Lower leg skin (tissue), 4 donors: Measurements from ENCODE around the gene NECAP2. TPM values are rescaled to one million over a fixed set of nuclear protein-coding genes. Genes with fewer than 3 reads are reported as not detected.

Source experiments
- DNase-seq, 2 donors: peaks; one replicate each; pipeline ENCODE4 v3.0.0-alpha.2; 2019; ENCODE audit warnings: low spot score in 2 of 2
- H3K4me3 ChIP-seq: fragments of 200-600 bp; sonication (generic); 2 replicates; pipeline ENCODE4 v1.5.1; 2017; ENCODE audit warnings: mild to moderate bottlenecking, low read depth; ENCODE audit not compliant: poor library complexity, severe bottlenecking
- POLR2A ChIP-seq, 2 donors: fragments of 450-650 bp; IDR thresholded peaks; one replicate each; pipeline ENCODE4 v1.6.1; 2016 to 2017; ENCODE audit warnings: antibody characterized with exemption in 2 of 2, mild to moderate bottlenecking in 1 of 2, moderate library complexity in 1 of 2
- WGBS, 2 donors: methylation state at CpG; one replicate each; pipeline ENCODE4 v1.1.5; 2018; 5-methylcytosine and 5-hydroxymethylcytosine counted together
- intact Hi-C: fragments of 100-400 bp; cut with DNase I; formaldehyde crosslinking; loops from one replicate; pipeline ENCODE4 v1.15.0; 2023; ENCODE audit warnings: low total_unique reads
- total RNA-seq, 4 donors: library from RNA; depleted of rRNA; stranded (reverse); fragments of >200 nt; gene quantifications; one replicate each; pipeline ENCODE4 v1.1.0, GENCODE V29; 2016
- TF ChIP-seq, protein P1 (sequence below), 3 donors: fragments of 450-650 bp; IDR thresholded peaks; one replicate each; pipeline ENCODE4 v1.5.1; 2016; ENCODE audit warnings: antibody characterized with exemption in 3 of 3, mild to moderate bottlenecking in 3 of 3, moderate library complexity in 2 of 3

Gene NECAP2
- total RNA-seq, 4 donors from 2014 or later, result 74.7 to 108 (median 87.5) TPM

DNA sequence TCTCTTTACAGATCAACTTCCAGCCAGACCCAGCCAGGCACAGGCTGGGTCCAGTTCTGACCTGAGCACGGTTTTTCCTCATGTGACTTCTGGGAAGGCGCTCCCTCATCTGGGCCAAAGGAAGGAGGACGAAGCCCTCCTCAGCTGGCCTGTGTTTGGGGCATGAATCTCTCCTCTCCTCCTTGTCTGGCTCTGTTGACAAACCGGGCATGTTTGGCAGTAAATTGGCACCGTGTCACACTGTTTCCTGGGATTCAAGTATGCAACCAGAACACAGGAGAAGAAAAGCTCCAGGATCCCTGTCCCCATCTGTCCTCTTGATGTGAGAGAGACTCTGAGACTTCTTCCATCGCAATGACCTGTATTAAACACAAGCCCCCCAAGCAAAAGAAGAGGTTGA is 18.3 kb downstream of the NECAP2 start:
- TF ChIP-seq, protein P1, sequence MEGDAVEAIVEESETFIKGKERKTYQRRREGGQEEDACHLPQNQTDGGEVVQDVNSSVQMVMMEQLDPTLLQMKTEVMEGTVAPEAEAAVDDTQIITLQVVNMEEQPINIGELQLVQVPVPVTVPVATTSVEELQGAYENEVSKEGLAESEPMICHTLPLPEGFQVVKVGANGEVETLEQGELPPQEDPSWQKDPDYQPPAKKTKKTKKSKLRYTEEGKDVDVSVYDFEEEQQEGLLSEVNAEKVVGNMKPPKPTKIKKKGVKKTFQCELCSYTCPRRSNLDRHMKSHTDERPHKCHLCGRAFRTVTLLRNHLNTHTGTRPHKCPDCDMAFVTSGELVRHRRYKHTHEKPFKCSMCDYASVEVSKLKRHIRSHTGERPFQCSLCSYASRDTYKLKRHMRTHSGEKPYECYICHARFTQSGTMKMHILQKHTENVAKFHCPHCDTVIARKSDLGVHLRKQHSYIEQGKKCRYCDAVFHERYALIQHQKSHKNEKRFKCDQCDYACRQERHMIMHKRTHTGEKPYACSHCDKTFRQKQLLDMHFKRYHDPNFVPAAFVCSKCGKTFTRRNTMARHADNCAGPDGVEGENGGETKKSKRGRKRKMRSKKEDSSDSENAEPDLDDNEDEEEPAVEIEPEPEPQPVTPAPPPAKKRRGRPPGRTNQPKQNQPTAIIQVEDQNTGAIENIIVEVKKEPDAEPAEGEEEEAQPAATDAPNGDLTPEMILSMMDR (IDR thresholded peaks at IDR 0.05), result no peak
- no peak for TF ChIP-seq POLR2A (IDR thresholded peaks at IDR 0.05)
- no peak for DNase-seq
- 63 to 73% methylated on average over 6 of the region's 6 CpGs for WGBS, 2 donors
- H3K4me3 ChIP-seq, result no peak overlapping the region
- intact Hi-C loops, result no loop called here

DNA sequence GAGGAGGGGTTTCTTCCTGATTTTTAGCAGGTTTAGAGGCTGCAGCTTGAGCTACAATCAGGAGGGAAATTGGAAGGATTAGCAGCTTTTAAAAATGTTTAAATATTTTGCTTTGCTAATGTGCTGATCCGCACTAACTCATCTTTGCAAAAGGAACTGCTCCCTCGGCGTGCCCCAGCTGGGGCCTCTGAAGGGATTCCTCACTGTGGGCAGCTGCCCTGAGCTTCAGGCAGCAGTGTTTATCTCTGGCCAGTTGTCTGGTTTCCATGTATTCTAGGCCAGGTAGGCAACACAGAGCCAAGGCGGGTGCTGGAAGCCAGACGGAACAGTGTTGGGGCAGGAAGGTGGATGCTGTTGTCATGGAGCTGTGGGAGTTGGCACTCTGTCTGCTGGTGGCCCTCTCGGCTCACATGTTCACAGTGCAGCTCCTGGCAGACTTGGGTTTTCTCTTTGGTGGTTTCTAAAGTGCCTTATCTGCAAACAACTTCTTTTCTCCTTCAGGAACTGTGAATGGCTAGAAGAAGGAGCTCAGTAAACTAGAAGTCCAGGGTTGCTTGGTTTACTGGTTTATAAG is 18.9 kb downstream of the NECAP2 start:
- no peak for DNase-seq
- intact Hi-C loops, result no loop called here
- no peak overlapping the region for H3K4me3 ChIP-seq
- WGBS, 2 donors, result 70 to 76% methylated on average over 6 of the region's 6 CpGs
- TF ChIP-seq, protein P1 (IDR thresholded peaks at IDR 0.05), result no peak
- no peak for TF ChIP-seq POLR2A (IDR thresholded peaks at IDR 0.05)

- intact Hi-C loops, result no loop called here
- no peak for TF ChIP-seq POLR2A (IDR thresholded peaks at IDR 0.05)
- TF ChIP-seq, protein P1 (IDR thresholded peaks at IDR 0.05), result no peak
- DNase-seq, result no peak
- H3K4me3 ChIP-seq, result no peak overlapping the region
- 89 to 97% methylated on average over 3 of the region's 3 CpGs for WGBS, 2 donors
These were observed 21.2 kb downstream of the NECAP2 start for GRCh38 chr1:16461681-16462080.

- no peak overlapping the region for H3K4me3 ChIP-seq
- TF ChIP-seq, protein P1 (IDR thresholded peaks at IDR 0.05), result no peak
- TF ChIP-seq POLR2A (IDR thresholded peaks at IDR 0.05), result no peak
- intact Hi-C loops, result no loop called here
- DNase-seq, result no peak
- whole genome bisulfite sequencing, 2 donors, result 94 to 96% methylated on average over 7 of the region's 7 CpGs
These were observed 22.3 kb downstream of the NECAP2 start for GRCh38 chr1:16462773-16463330.

DNA sequence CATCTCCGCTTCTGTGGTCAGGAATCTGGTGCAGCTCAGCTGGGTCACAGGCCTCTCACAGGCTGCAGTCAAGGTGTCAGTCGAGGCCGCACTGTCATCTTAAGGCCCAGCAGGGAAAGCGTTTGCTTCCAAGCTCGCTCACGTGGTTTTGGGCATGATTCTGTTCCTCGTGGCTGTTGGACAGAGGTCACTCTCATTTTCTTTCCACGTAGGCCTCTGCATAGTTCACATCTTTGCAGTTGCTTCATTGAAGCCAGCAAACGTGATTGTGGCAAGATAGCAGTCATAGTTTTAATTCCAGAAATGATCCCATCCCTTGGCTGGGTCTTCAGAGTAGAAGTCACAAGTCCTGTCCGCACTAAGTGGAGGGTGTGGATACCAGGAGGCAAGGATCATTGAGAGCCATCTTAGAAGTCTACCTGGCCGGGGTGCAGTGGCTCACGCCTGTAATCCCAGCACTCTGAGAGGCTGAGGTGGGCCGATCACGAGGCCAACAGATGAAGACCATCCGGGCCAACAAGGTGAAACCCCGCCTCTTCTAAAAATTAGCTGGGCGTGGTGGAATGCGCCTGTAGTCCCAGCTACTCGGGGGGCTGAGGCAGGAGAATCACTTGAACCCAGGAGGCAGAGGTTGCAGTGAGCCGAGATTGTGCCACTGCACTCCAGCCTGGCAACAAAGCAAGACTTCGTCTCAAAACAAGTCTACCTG is 24.5 kb downstream of the NECAP2 start:
- no peak overlapping the region for H3K4me3 ChIP-seq
- 92% methylated on average over 21 of the region's 21 CpGs for WGBS, 2 donors
- DNase-seq, result no peak
- TF ChIP-seq, protein P1 (IDR thresholded peaks at IDR 0.05), result no peak
- TF ChIP-seq POLR2A (IDR thresholded peaks at IDR 0.05), result no peak
- intact Hi-C loops, result no loop called here
